ENCODE data around the gene TBC1D19.
"Not testable (repeated sequence)": the region's sequence is repeated elsewhere in the genome, so short reads cannot be mapped to it uniquely, and the experiment has no call there.

The TBC1D19 gene

GRCh38 chr4:26583865-26584652 is at the start of gene TBC1D19:
TSS of gene TBC1D19 (plus strand) at chr4:26584084. CDS start at chr4:26584194, 110 bp downstream.
- DNase-seq = peak; percentile 87

- DNase-seq = peak; percentile 8
These were observed 40.9 kb upstream of the TBC1D19 start for GRCh38 chr4:26542991-26543390.

GRCh38 chr4:26544421-26544820 is 39.5 kb upstream of the TBC1D19 start:
- DNase-seq = no peak

GRCh38 chr4:26548379-26548778 is 35.5 kb upstream of the TBC1D19 start:
- not testable (repeated sequence) for DNase-seq

- peak; percentile 87 for DNase-seq
These were observed 26.7 kb upstream of the TBC1D19 start for GRCh38 chr4:26557164-26557563.

- DNase-seq = no peak
These were observed 25.6 kb upstream of the TBC1D19 start for GRCh38 chr4:26558166-26558895.

GRCh38 chr4:26566133-26566532 is 17.8 kb upstream of the TBC1D19 start:
- no peak for DNase-seq

GRCh38 chr4:26568446-26568994 is 15.4 kb upstream of the TBC1D19 start:
- peak; percentile 91 for DNase-seq

- DNase-seq = no peak
These were observed 13.3 kb upstream of the TBC1D19 start for GRCh38 chr4:26570596-26570995.

- DNase-seq = no peak
These were observed 10.5 kb upstream of the TBC1D19 start for GRCh38 chr4:26573389-26573794.

- DNase-seq = no peak
These were observed 9.3 kb upstream of the TBC1D19 start for GRCh38 chr4:26574563-26574962.

GRCh38 chr4:26576231-26576739 is 7.6 kb upstream of the TBC1D19 start:
- peak; percentile 57 for DNase-seq

GRCh38 chr4:26577066-26577465 is 6.8 kb upstream of the TBC1D19 start:
- DNase-seq = no peak

GRCh38 chr4:26579169-26579568 is 4.7 kb upstream of the TBC1D19 start:
- no peak for DNase-seq

- not testable (repeated sequence) for DNase-seq
These were observed 2.5 kb upstream of the TBC1D19 start for GRCh38 chr4:26581341-26581740.

- DNase-seq = no peak
These were observed 383 bp upstream of the TBC1D19 start for GRCh38 chr4:26583538-26583864.

GRCh38 chr4:26584725-26585124 is 841 bp downstream of the TBC1D19 start:
- no peak for DNase-seq

- DNase-seq = no peak
These were observed 5.8 kb downstream of the TBC1D19 start for GRCh38 chr4:26589705-26590104.

- peak; percentile 54 for DNase-seq
These were observed 6.8 kb downstream of the TBC1D19 start for GRCh38 chr4:26590639-26591038.

- DNase-seq = not testable (repeated sequence)
These were observed 9.7 kb downstream of the TBC1D19 start for GRCh38 chr4:26593557-26593956.

- DNase-seq = no peak
These were observed 10.5 kb downstream of the TBC1D19 start for GRCh38 chr4:26594371-26594770.

GRCh38 chr4:26594778-26595177 is 10.9 kb downstream of the TBC1D19 start:
- no peak for DNase-seq

- DNase-seq = no peak
These were observed 13.0 kb downstream of the TBC1D19 start for GRCh38 chr4:26596843-26597242.

GRCh38 chr4:26601204-26601603 is 17.3 kb downstream of the TBC1D19 start:
- DNase-seq = no peak

Data from EL (cell line).